GM15510 (cell line): ENCODE measurements around the gene RRAGD.
A peak's percentile ranks its signal among the peaks of the same experiment; 100 is the strongest.

Experiments
- POLR2A ChIP-seq: IDR thresholded peaks from 3 replicates; pipeline ENCODE4 v1.6.1; 2011; ENCODE audit warnings: borderline replicate concordance; ENCODE audit not compliant: insufficient read length; ENCODE audit errors: extremely low read depth

The RRAGD gene

GRCh38 chr6:89350281-89350966, 61.6 kb downstream of the RRAGD start:
- TF ChIP-seq POLR2A: peak; percentile 13

GRCh38 chr6:89348372-89348771, 63.7 kb downstream of the RRAGD start:
- TF ChIP-seq POLR2A: no peak

GRCh38 chr6:89347825-89348224, 64.2 kb downstream of the RRAGD start:
- no peak for TF ChIP-seq POLR2A

GRCh38 chr6:89346433-89346832, 65.6 kb downstream of the RRAGD start:
- no peak for TF ChIP-seq POLR2A

DNA sequence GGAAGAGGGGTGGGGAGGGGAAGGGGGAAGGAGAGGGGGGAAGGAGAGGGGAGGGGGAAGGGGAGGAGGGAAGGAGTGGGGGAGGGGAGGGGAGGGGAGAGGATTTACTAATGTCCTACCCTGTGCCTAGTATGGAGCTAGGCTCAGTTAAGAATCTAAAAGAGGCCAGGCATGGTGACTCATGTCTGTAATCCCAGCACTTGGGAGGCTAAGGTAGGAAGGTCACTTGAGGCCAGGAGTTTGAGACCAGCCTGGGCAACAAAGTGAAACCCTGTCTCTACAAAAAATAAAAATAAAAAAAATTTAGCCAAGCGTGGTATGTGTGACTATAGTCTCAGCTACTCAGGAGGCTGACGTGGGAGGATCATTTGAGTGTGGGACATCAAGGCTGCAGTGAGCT, 72.5 kb downstream of the RRAGD start:
- no peak for TF ChIP-seq POLR2A

DNA sequence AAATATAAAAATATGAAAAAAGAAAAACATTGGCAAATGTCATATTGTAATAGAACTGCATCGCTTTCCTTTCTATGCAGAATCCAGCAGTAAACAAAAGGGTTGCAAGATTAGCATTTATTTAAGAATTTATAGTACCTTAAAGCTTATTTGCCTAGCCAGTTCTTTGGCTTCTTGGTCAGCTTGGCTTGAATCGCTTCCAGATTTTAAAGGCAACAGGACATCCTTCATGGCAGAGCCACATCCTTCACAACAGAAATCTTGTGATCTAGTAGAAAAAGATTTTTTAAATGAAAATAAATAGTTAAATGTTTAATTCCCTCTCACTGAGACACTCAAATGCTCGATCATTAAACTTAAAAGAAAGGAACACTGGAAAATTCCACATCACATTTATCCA, 76.9 kb downstream of the RRAGD start:
- TF ChIP-seq POLR2A: no peak

- TF ChIP-seq POLR2A: no peak
Measured at GRCh38 chr6:89330910-89331309, 81.2 kb downstream of the RRAGD start.

- no peak for TF ChIP-seq POLR2A
Measured at GRCh38 chr6:89328976-89329375, 83.1 kb downstream of the RRAGD start.

- no peak for TF ChIP-seq POLR2A
Measured at GRCh38 chr6:89324304-89324703, 87.8 kb downstream of the RRAGD start.

GRCh38 chr6:89323511-89323971, 88.5 kb downstream of the RRAGD start:
- TF ChIP-seq POLR2A: no peak

- TF ChIP-seq POLR2A: no peak
Measured at GRCh38 chr6:89321131-89321970, 90.7 kb downstream of the RRAGD start.

DNA sequence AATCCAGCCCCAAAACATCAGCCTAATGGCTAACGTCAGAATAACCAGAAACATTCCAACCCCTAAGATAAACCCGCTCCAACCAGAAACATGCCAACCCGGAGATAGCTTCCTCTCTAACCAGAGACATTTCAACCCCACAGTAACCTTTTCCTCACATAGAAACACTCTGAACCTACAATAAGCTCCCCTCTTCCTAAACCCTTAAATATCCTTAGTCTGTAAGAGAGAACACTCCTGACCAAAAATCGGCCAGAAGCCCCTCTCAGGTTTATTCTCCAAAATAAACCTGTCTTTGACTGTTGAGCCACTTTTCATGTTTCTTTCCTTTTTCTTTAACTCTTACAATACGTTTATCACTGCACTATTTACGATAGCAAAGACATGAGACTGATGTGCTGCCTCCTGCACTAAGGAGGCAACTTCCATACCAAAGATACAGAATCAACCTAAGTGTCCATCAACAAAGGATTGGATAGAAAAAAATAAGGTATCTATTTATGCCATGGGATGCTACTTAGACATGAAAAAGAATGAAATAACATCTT, 92.0 kb downstream of the RRAGD start:
- TF ChIP-seq POLR2A: no peak

- no peak for TF ChIP-seq POLR2A
Measured at GRCh38 chr6:89317067-89317466, 95.0 kb downstream of the RRAGD start.

- no peak for TF ChIP-seq POLR2A
Measured at GRCh38 chr6:89315249-89315885, 96.7 kb downstream of the RRAGD start, which contains the start of gene GABRR2. GABRR2 (minus strand) TSS chr6:89315299; CDS start chr6:89315165, 134 bp downstream.

- no peak for TF ChIP-seq POLR2A
Measured at GRCh38 chr6:89314692-89315091, 97.4 kb downstream of the RRAGD start.
